Nephron progenitor cell (in vitro differentiated cells): ENCODE measurements around the gene RRAS2.
A peak's percentile ranks its signal among the peaks of the same experiment; 100 is the strongest.
"Not testable (repeated sequence)": the region's sequence is repeated elsewhere in the genome, so short reads cannot be mapped to it uniquely, and the experiment has no call there.

Source experiments
- DNase-seq: peaks from one replicate; pipeline ENCODE4 v3.0.0; 2021
- H3K27ac Mint-ChIP-seq: 2 replicates; pipeline ENCODE4 v1.8.0; 2021; ENCODE audit warnings: mild to moderate bottlenecking, moderate library complexity, mixed read lengths
- H3K27me3 Mint-ChIP-seq: 2 replicates; pipeline ENCODE4 v1.8.0; 2021; ENCODE audit warnings: mild to moderate bottlenecking, low read depth, mixed read lengths; ENCODE audit not compliant: poor library complexity
- H3K36me3 Mint-ChIP-seq: 2 replicates; pipeline ENCODE4 v1.8.0; 2021; ENCODE audit warnings: low read depth, mixed read lengths
- H3K4me1 Mint-ChIP-seq: 2 replicates; pipeline ENCODE4 v1.8.0; 2021; ENCODE audit warnings: mixed read lengths
- H3K4me3 Mint-ChIP-seq: 2 replicates; pipeline ENCODE4 v1.8.0; 2021; ENCODE audit warnings: mild to moderate bottlenecking, moderate library complexity, mixed read lengths
- H3K9me3 Mint-ChIP-seq: 2 replicates; pipeline ENCODE4 v1.8.0; 2021; ENCODE audit warnings: mild to moderate bottlenecking, moderate library complexity, mixed read lengths
- CTCF ChIP-seq: fragments of 200-600 bp; sonication (generic); IDR thresholded peaks from 2 replicates; pipeline ENCODE4 v1.5.0; 2021; ENCODE audit warnings: antibody characterized with exemption

RRAS2 gene

GRCh38 chr11:14288189-14288935, 70.6 kb downstream of the RRAS2 start:
- no peak for TF ChIP-seq CTCF
- Mint-ChIP-seq H3K9me3 (no peaks in the 10 kb centered on the region), H3K27me3 (no peaks in the 10 kb centered on the region), H3K4me1 (peaks cover 5% of the 10 kb centered on the region), H3K27ac (no peak overlapping the region), H3K36me3 (peaks cover 42% of the 10 kb centered on the region), H3K4me3 (no peak overlapping the region)
- DNase-seq, result no peak

DNA sequence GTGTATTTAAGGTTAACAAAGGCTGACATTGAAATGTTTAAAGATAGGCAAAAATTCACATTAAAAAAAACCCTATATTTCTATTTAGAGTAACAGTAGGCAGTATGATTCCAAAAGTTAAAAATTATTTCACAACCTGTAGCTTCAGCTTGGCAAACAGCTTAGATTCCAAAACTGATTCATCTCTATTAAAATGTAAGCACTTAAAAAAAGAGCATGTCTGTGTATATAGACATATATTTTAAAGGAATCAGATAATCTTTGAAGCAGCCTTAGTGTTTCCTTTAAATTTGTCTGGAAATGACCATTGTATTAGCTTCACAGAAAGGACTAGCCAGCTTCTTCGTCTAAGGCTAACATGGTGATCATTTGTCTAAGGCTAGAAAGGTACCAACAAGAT, 80.1 kb downstream of the RRAS2 start:
- H3K27ac Mint-ChIP-seq, H3K27me3 Mint-ChIP-seq, H3K4me1 Mint-ChIP-seq, DNase-seq, H3K4me3 Mint-ChIP-seq: not testable (repeated sequence)
- peaks cover 63% of the 10 kb centered on the region for H3K36me3 Mint-ChIP-seq
- H3K9me3 Mint-ChIP-seq, result peaks cover 26% of the 10 kb centered on the region

DNA sequence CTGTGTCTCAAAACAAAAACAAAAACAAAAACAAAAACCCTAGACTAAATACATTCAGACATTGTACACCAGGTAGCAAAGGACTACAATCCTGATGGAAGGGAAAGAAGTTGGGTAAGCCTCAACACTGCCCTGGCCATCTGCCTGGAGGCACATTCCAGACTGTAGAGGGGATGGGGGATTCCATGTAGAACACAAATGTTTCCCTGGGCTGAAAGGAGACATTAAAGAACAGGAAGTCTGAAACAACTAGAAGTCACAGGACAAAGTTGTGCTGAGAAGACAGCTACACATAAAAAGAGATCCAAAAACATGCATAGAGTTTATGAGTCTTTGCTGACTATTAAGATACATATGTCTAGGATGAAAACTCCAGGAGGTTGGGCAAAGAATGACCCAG, 83.9 kb downstream of the RRAS2 start:
- Mint-ChIP-seq H3K36me3 (peaks cover 74% of the 10 kb centered on the region), H3K27ac (peak overlapping the region; percentile 81), H3K4me3 (no peak overlapping the region), H3K27me3 (peaks cover 4% of the 10 kb centered on the region), H3K9me3 (peaks cover 26% of the 10 kb centered on the region), H3K4me1 (no peaks in the 10 kb centered on the region)
- TF ChIP-seq CTCF, result no peak
- DNase-seq, result no peak

DNA sequence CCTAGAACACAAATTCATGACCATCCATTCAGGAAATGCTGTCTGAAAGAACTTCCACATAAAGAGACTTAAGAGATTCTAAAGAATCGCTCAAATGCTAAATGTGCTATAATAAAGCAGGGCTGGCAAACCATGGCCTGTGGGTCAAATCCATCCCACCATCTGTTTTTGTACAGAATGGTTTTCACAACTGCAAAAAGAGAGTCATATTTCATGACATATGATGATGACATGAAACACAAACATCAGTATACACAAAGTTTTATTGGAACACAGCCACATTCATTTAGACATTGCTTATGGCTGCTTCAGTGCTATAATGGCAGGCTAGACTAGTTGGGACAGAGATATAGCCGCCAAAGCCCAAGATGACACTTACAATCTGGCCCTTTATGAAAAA, 85.1 kb downstream of the RRAS2 start:
- Mint-ChIP-seq H3K27ac (no peak overlapping the region), H3K4me1 (no peaks in the 10 kb centered on the region), H3K27me3 (peaks cover 4% of the 10 kb centered on the region), H3K36me3 (peaks cover 67% of the 10 kb centered on the region), H3K9me3 (peaks cover 26% of the 10 kb centered on the region), H3K4me3 (no peak overlapping the region)
- no peak for TF ChIP-seq CTCF
- DNase-seq, result no peak

GRCh38 chr11:14270690-14271542, 88.1 kb downstream of the RRAS2 start:
- peaks cover 7% of the 10 kb centered on the region for H3K4me1 Mint-ChIP-seq
- DNase-seq, result no peak
- peaks cover 14% of the 10 kb centered on the region for H3K9me3 Mint-ChIP-seq
- no peak overlapping the region for H3K27ac Mint-ChIP-seq
- no peaks in the 10 kb centered on the region for H3K27me3 Mint-ChIP-seq
- peaks cover 68% of the 10 kb centered on the region for H3K36me3 Mint-ChIP-seq
- no peak for TF ChIP-seq CTCF
- H3K4me3 Mint-ChIP-seq, result no peak overlapping the region

DNA sequence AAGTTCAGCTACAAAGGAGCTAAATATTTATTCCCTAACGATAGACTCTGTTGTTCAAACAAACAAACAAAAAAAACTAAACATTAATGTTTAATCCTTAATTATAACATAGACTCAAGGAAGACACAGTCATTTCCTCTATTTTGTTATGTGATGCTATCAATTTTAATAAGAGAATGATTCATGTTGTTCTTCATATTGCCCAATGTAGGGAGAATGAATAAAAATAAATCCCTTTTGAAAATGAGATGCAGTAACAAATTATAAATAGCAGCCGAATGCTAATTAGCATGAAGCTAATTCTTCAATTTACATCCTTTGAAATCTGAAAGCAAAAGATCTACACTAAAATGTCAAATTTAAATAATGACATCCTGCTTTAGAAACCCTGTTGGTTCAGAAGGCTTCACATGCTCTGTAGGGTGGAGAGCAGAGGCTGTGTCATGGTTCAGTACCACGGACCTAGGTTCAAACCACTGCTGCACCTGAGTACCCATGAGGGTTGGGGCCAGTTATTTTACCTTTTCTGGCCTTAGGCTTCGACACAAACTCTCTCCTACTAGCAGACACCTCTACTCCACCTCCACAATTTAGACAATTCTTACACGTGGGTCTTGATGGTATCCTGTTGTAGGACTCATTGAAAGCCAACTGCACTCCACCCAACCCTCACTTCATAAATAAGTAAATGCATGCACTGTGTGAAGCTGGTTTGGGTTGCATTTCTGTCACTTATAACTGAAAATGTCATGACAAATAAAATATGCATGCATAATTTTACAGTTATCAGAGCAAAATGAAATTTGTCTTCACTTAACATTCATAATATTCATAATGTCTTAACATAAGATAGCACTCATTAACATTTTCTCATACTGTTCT, 89.0 kb downstream of the RRAS2 start:
- no peak overlapping the region for H3K27ac Mint-ChIP-seq
- peaks cover 68% of the 10 kb centered on the region for H3K36me3 Mint-ChIP-seq
- H3K9me3 Mint-ChIP-seq, result peaks cover 4% of the 10 kb centered on the region
- no peak for DNase-seq
- no peak for TF ChIP-seq CTCF
- H3K4me1 Mint-ChIP-seq, result peaks cover 7% of the 10 kb centered on the region
- no peak overlapping the region for H3K4me3 Mint-ChIP-seq
- H3K27me3 Mint-ChIP-seq, result no peaks in the 10 kb centered on the region
